Kidney epithelial cell (primary cell): ENCODE measurements around the gene CLHC1. TPM values are rescaled to one million over a fixed set of nuclear protein-coding genes. Genes with fewer than 3 reads are reported as not detected.

Experiments used
- DNase-seq: peaks from one replicate; pipeline ENCODE4 v3.0.0-alpha.2; 2010; ENCODE audit warnings: low read depth
- H3K27me3 ChIP-seq: 2 replicates; pipeline ENCODE4 v1.6.0; 2011; ENCODE audit warnings: low read length; ENCODE audit not compliant: control insufficient read depth, insufficient read depth
- H3K36me3 ChIP-seq: 2 replicates; pipeline ENCODE4 v1.5.1; 2011; ENCODE audit warnings: low read length; ENCODE audit not compliant: control insufficient read depth, insufficient read depth
- H3K4me3 ChIP-seq: 2 replicates; pipeline ENCODE4 v1.5.1; 2011; ENCODE audit warnings: low read depth, mild to moderate bottlenecking, control low read depth, low read length
- CTCF ChIP-seq: IDR thresholded peaks from 2 replicates; pipeline ENCODE4 v1.5.1; 2011; ENCODE audit warnings: mild to moderate bottlenecking, moderate library complexity, low read length, control low read depth, inconsistent platforms; ENCODE audit not compliant: insufficient read depth, poor library complexity, severe bottlenecking
- total RNA-seq: library from RNA; depleted of rRNA; stranded (reverse); fragments of >200 nt; gene quantifications from 2 replicates; pipeline ENCODE4 v1.2.3, GENCODE V29; 2015

The CLHC1 gene
- total RNA-seq, 1 donor from 2014 or later: 16.5 TPM

GRCh38 chr2:55137024-55137958 lies 94.8 kb downstream of the CLHC1 start:
- no peak overlapping the region for H3K4me3 ChIP-seq
- H3K27me3 ChIP-seq: no peaks in the 10 kb centered on the region
- no peak for DNase-seq
- no peak for TF ChIP-seq CTCF
- no peaks in the 10 kb centered on the region for H3K36me3 ChIP-seq

- no peak for DNase-seq
- Histone ChIP-seq H3K4me3 (no peak overlapping the region), H3K27me3 (no peaks in the 10 kb centered on the region), H3K36me3 (no peaks in the 10 kb centered on the region)
- no peak for TF ChIP-seq CTCF
Measured at GRCh38 chr2:55136138-55136541, 96.0 kb downstream of the CLHC1 start.

- DNase-seq: no peak
- no peaks in the 10 kb centered on the region for H3K36me3 ChIP-seq
- TF ChIP-seq CTCF: no peak
- no peak overlapping the region for H3K4me3 ChIP-seq
- no peaks in the 10 kb centered on the region for H3K27me3 ChIP-seq
Measured at GRCh38 chr2:55135491-55135890, 96.6 kb downstream of the CLHC1 start.

- TF ChIP-seq CTCF: no peak
- no peaks in the 10 kb centered on the region for H3K27me3 ChIP-seq
- H3K36me3 ChIP-seq: no peaks in the 10 kb centered on the region
- H3K4me3 ChIP-seq: no peak overlapping the region
- DNase-seq: no peak
Measured at GRCh38 chr2:55134316-55134706, 97.8 kb downstream of the CLHC1 start.

GRCh38 chr2:55133467-55134315 lies 98.4 kb downstream of the CLHC1 start:
- DNase-seq: peak; percentile 21
- TF ChIP-seq CTCF: no peak
- Histone ChIP-seq H3K27me3 (no peaks in the 10 kb centered on the region), H3K4me3 (no peak overlapping the region), H3K36me3 (no peaks in the 10 kb centered on the region)
